K562 (cell line): Measurements from ENCODE around the gene SIPA1L2. TPM values are rescaled to one million over a fixed set of nuclear protein-coding genes. Genes with fewer than 3 reads are reported as not detected.
"Not testable (repeated sequence)": the region's sequence is repeated elsewhere in the genome, so short reads cannot be mapped to it uniquely, and the experiment has no call there.

ENCODE experiments used
- ATAC-seq: fragments of 200-7000 bp; cut with Tn5 transposase; 3 replicates; pipeline ENCODE4 v1.9.1; 2020; ENCODE audit warnings: moderate library complexity
- BruUV-seq: library from RNA; stranded (reverse); fragments of 400-500 nt; replicated peaks from 2 replicates; lab custom pipeline; 2021; lab: Mats Ljungman, UMichigan
- CTCF ChIA-PET: fragments of 300-600 bp; formaldehyde crosslinking; extraction: SDS; loops from one replicate; lab custom pipeline; 2021; ENCODE audit warnings: low intra/inter-chr PET ratio; lab: Yijun Ruan, JAX
- POLR2A ChIA-PET: fragments of 300-600, 350-650 bp; sonication (Branson Sonifier 250); formaldehyde crosslinking; extraction: SDS; loops from one replicate; lab custom pipeline; 2021; ENCODE audit warnings: antibody characterized with exemption, inconsistent platforms; lab: Yijun Ruan, JAX
- DNase-seq, 4 experiments: peaks; one replicate each; pipeline versions ENCODE4 v3.0.0 to v3.0.0-alpha.2; 2011 to 2018; ENCODE audit warnings: low spot score in 3 of 4, mixed read lengths in 3 of 4; ENCODE audit errors: extremely low read depth in 1 of 4
- FAIRE-seq: peaks from 2 replicates; lab custom pipeline; 2011; peaks lifted over from hg19 to GRCh38; lab: Jason Lieb, UNC
- H2AFZ ChIP-seq: 2 replicates; pipeline ENCODE4 v1.6.0; 2011; ENCODE audit warnings: low read depth, low read length, control low read depth, inconsistent platforms
- H3K27ac ChIP-seq: fragments of 200-600 bp; 3 replicates; pipeline ENCODE4 v1.8.0; 2011; ENCODE audit warnings: low read depth, mild to moderate bottlenecking, control low read depth, inconsistent platforms, low read length, moderate library complexity, mixed read lengths; ENCODE audit errors: extremely low read depth
- H3K27me3 ChIP-seq, 2 experiments: fragments of 300-600 bp in 1 of 2; 2 replicates in 1 of 2; 3 replicates in 1 of 2; pipeline versions ENCODE4 v1.6.0 to v1.8.0; 2011; ENCODE audit warnings: inconsistent platforms in 2 of 2, low read length in 2 of 2, mild to moderate bottlenecking in 1 of 2, mixed read lengths in 1 of 2, moderate library complexity in 1 of 2; ENCODE audit not compliant: control insufficient read depth in 2 of 2, insufficient read depth in 2 of 2
- H3K36me3 ChIP-seq: fragments of 300-600 bp; 3 replicates; pipeline ENCODE4 v1.8.0; 2011; ENCODE audit warnings: mild to moderate bottlenecking, low read length, inconsistent platforms; ENCODE audit not compliant: control insufficient read depth, insufficient read depth
- H3K4me1 ChIP-seq, 2 experiments: fragments of 200-600 bp in 1 of 2; replicated peaks in 1 of 2; 2 replicates in 1 of 2; 3 replicates in 1 of 2; pipeline versions ENCODE4 v1.5.1 to v1.8.0; 2011; ENCODE audit warnings: inconsistent platforms in 2 of 2, low read length in 2 of 2, mild to moderate bottlenecking in 1 of 2, mixed read lengths in 1 of 2, moderate library complexity in 1 of 2; ENCODE audit not compliant: control insufficient read depth in 2 of 2, insufficient read depth in 2 of 2
- H3K4me2 ChIP-seq: 2 replicates; pipeline ENCODE4 v1.6.1; 2011; ENCODE audit warnings: low read length, control low read depth, inconsistent platforms, mixed read lengths; ENCODE audit not compliant: insufficient read depth
- H3K4me3 ChIP-seq: fragments of 200-600 bp; sonication (generic), shearing (Covaris generic); 2 replicates; pipeline ENCODE4 v1.5.1; 2016; ENCODE audit warnings: control low read depth, inconsistent platforms
- H3K79me2 ChIP-seq: fragments of 200-600 bp; 3 replicates; pipeline ENCODE4 v1.8.0; 2011; ENCODE audit warnings: low read length, inconsistent platforms; ENCODE audit not compliant: control insufficient read depth, insufficient read depth
- H3K9ac ChIP-seq, 2 experiments: 2 replicates each; pipeline versions ENCODE4 v1.6.0 to v1.6.1; 2011; ENCODE audit warnings: low read depth in 2 of 2, low read length in 2 of 2, control low read depth in 1 of 2, inconsistent platforms in 1 of 2, mild to moderate bottlenecking in 1 of 2, mixed read lengths in 1 of 2; ENCODE audit not compliant: insufficient read depth in 1 of 2
- H3K9me1 ChIP-seq: one replicate; pipeline ENCODE4 v1.6.0; 2011; ENCODE audit warnings: inconsistent platforms, mild to moderate bottlenecking, low read length, moderate library complexity; ENCODE audit not compliant: control insufficient read depth, insufficient read depth
- H3K9me3 ChIP-seq: replicated peaks from 2 replicates; pipeline ENCODE4 v1.5.1; 2011; ENCODE audit warnings: low read depth, low read length, inconsistent platforms; ENCODE audit not compliant: control insufficient read depth, insufficient read depth
- H4K20me1 ChIP-seq: replicated peaks from 2 replicates; pipeline ENCODE4 v1.6.1; 2011; ENCODE audit warnings: low read length, inconsistent platforms, mixed read lengths; ENCODE audit not compliant: control insufficient read depth, insufficient read depth
- JUN ChIP-seq, 2 experiments: sonication (generic) in 1 of 2; formaldehyde crosslinking in 1 of 2; IDR thresholded peaks; 2 replicates each; pipeline versions ENCODE4 v1.6.1 to v1.8.0; 2012 to 2022; ENCODE audit warnings: borderline replicate concordance in 2 of 2, mild to moderate bottlenecking in 2 of 2, improper control_type of control experiment in 1 of 2, low read depth in 1 of 2, low read length in 1 of 2, missing genetic modification reagents in 1 of 2
- LCOR ChIP-seq: sonication (generic); formaldehyde crosslinking; IDR thresholded peaks from 2 replicates; pipeline ENCODE4 v1.8.0; 2022; ENCODE audit warnings: mild to moderate bottlenecking, missing genetic modification reagents
- NR2C2 ChIP-seq, 2 experiments: fragments of 200-800 bp in 1 of 2; sonication (Bioruptor generic) in 1 of 2; sonication (generic) in 1 of 2; formaldehyde crosslinking in 1 of 2; IDR thresholded peaks; 2 replicates each; pipeline versions ENCODE4 v1.6.1 to v1.8.0; 2016 to 2022; ENCODE audit warnings: mild to moderate bottlenecking in 1 of 2, missing compliant biosample characterization in 1 of 2, missing genetic modification characterization in 1 of 2, missing genetic modification reagents in 1 of 2
- YBX1 ChIP-seq: fragments of 450-650 bp; IDR thresholded peaks from 2 replicates; pipeline ENCODE4 v1.7.1; 2016; ENCODE audit warnings: mild to moderate bottlenecking
- ZEB2 ChIP-seq: fragments of 450-650 bp; IDR thresholded peaks from 2 replicates; pipeline ENCODE4 v1.6.1; 2016
- ZFPM2 ChIP-seq: fragments of 250-450 bp; sonication (Bioruptor Pico); IDR thresholded peaks from 2 replicates; pipeline ENCODE4 v1.5.1; 2022; ENCODE audit warnings: mild to moderate bottlenecking
- ZNF140 ChIP-seq: fragments of 250-450 bp; sonication (Bioruptor Pico); IDR thresholded peaks from 2 replicates; pipeline ENCODE4 v1.8.0; 2021; ENCODE audit warnings: moderate library complexity, mild to moderate bottlenecking, inconsistent platforms
- WGBS: fragments of 100-300 bp; shearing (Covaris generic); methylation state at CpG from one replicate; pipeline ENCODE4 v1.1.6; 2016; ENCODE audit warnings: low coverage, mixed read lengths; ENCODE audit not compliant: insufficient coverage; ENCODE audit errors: missing lambda C conversion rate; 5-methylcytosine and 5-hydroxymethylcytosine counted together
- in situ Hi-C: fragments of 300-500 bp; cut with MboI; formaldehyde crosslinking; loops from 4 replicates; pipeline ENCODE4 v1.15.0; 2018; ENCODE audit warnings: inconsistent platforms, mixed read lengths
- intact Hi-C: fragments of 100-400 bp; cut with micrococcal nuclease; formaldehyde crosslinking; loops from 2 replicates; pipeline ENCODE4 v1.14.2; 2022
- polyA plus RNA-seq, 8 experiments: library from polyadenylated mRNA; depleted of rRNA in 4 of 8; stranded (reverse) in 5 of 8; unstranded in 3 of 8; fragments of >200 nt; fragmentation: Nextera tagmentation in 2 of 8; fragmentation: Illumina TruSeq in 1 of 8; extraction: Ambion mirVana in 2 of 8; extraction: Trizol in 1 of 8; gene quantifications; 2 replicates each; pipeline versions ENCODE4 v1.2.1 to v1.2.3, GENCODE V29; 2011 to 2014; ENCODE audit warnings: inconsistent platforms in 1 of 8, missing spikeins in 1 of 8
- total RNA-seq, 7 experiments: library from RNA; depleted of rRNA in 6 of 7; stranded (reverse); fragments of >200 nt in 6 of 7; fragmentation: Illumina TruSeq in 2 of 7; extraction: Trizol in 2 of 7; gene quantifications; 2 replicates each; pipeline versions ENCODE4 v1.2.1 to v1.2.3, GENCODE V29; 2011 to 2021; ENCODE audit warnings: low replicate concordance in 1 of 7

Gene SIPA1L2
- total and polyA plus RNA-seq, 9 of the 15 experiments (the other 6 are each of a cell fraction or from before 2014, with no cell fraction given), result 0.04 to 0.22 (median 0.06) TPM; not detected in 5

DNA sequence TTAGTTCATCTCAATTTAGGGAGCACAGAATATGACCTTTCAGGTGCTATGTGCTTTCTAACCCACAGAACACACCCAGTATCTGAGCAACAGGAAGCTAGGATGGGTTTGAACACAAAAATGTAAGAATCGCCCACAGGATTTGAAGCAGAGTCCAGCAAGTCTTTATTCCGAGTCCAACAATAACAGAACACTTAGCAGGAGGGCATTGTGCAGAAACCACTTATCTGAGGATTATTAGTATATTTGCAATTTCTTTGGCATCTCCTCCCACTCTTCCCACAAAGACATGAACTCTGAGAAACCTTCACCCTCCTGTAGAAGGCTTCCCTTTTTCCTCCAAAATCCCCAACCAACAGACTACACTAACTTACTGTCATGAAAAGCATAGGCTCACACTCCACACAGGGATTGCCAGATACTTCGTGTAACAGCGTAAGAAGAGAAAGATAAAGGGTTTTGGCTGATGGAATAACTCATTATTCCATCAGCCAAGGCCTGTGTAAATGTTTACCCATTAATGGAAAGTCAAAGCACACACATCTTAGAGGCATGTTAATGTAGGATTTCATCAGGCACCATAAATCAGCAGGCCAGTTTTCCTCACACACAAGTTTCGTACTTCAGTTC, 16.1 kb downstream of the SIPA1L2 start:
- H3K4me1 ChIP-seq, result no peaks in the 10 kb centered on the region
- no peak for ATAC-seq
- in situ Hi-C loops, result no loop called here
- TF ChIP-seq JUN (IDR thresholded peaks at IDR 0.05; ENCODE audit: borderline replicate concordance, low read depth, low read length) (no peak), JUN (CRISPR knock-in tag; IDR thresholded peaks at IDR 0.05; ENCODE audit: borderline replicate concordance) (no peak), LCOR (no peak), YBX1 (no peak), NR2C2 (CRISPR knock-in tag; IDR thresholded peaks at IDR 0.05) (no peak), NR2C2 (tag; IDR thresholded peaks at IDR 0.05) (no peak), ZFPM2 (no peak), ZNF140 (no peak), ZEB2 (no peak)
- TF ChIP-seq, all 486 proteins: peak for 0
- Histone ChIP-seq H3K9me3 (no peaks in the 10 kb centered on the region), H3K4me2 (no peak overlapping the region), H3K9me1 (no peaks in the 10 kb centered on the region), H3K79me2 (no peaks in the 10 kb centered on the region), H4K20me1 (no peaks in the 10 kb centered on the region), H2AFZ (no peak overlapping the region), H3K9ac (no peak overlapping the region), H3K36me3 (no peaks in the 10 kb centered on the region), H3K27me3 (no peaks in the 10 kb centered on the region), H3K27ac (no peak overlapping the region), H3K4me3 (no peak overlapping the region)
- POLR2A ChIA-PET, result no interaction called here
- CTCF ChIA-PET, result no interaction called here
- 4% methylated on average over 5 of the region's 5 CpGs for WGBS
- no TSS peak for BruUV-seq
- intact Hi-C loops, result no loop called here
- FAIRE-seq (no peak), DNase-seq (no peak)

DNA sequence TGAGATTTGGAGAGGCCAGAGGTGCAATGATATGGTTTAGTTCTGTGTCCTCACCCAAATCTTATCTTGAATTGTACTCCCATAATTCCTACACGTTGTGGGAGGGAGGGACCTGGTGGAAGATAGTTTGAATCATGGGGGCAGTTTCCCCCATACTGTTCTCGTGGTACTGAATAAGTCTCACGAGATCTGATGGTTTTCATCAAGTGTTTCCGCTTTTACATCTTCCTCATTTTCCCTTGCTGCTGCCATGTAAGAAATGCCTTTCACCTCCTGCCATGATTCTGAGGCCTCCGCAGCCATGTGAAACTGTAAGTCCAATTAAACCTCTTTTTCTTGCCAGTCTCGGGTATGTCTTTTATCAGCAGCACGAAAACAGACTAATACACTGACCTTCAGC, 17.1 kb downstream of the SIPA1L2 start:
- BruUV-seq, POLR2A ChIA-PET, FAIRE-seq: not testable (repeated sequence)

More for the DNA sequence above, 17.1 kb downstream of the SIPA1L2 start:
- H3K9me1 ChIP-seq, H3K9ac ChIP-seq, H3K4me3 ChIP-seq, intact Hi-C loops, H3K4me1 ChIP-seq, H3K9me3 ChIP-seq, H3K4me2 ChIP-seq, H4K20me1 ChIP-seq, H2AFZ ChIP-seq, H3K36me3 ChIP-seq, in situ Hi-C loops, DNase-seq, H3K27ac ChIP-seq, ATAC-seq, H3K79me2 ChIP-seq, H3K27me3 ChIP-seq, CTCF ChIA-PET: not testable (repeated sequence)
- 3% methylated on average over 7 of the region's 7 CpGs for WGBS
